H1 (cell line): Measurements from ENCODE around the gene RAI14. TPM values are rescaled to one million over a fixed set of nuclear protein-coding genes. Genes with fewer than 3 reads are reported as not detected.

ENCODE experiments used
- ATF3 ChIP-seq: IDR thresholded peaks from 2 replicates; pipeline ENCODE4 v1.6.1; 2011; ENCODE audit warnings: low read depth, mild to moderate bottlenecking, low read length; ENCODE audit not compliant: insufficient read depth
- CHD7 ChIP-seq: fragments of 300-600 bp; sonication (generic); IDR thresholded peaks from 2 replicates; pipeline ENCODE4 v1.7.1; 2012; ENCODE audit warnings: low read length, moderate library complexity, mild to moderate bottlenecking, inconsistent platforms; ENCODE audit not compliant: insufficient replicate concordance
- E2F6 ChIP-seq: IDR thresholded peaks from 2 replicates; pipeline ENCODE4 v1.6.1; 2012; ENCODE audit warnings: inconsistent platforms
- GABPA ChIP-seq: IDR thresholded peaks from 2 replicates; pipeline ENCODE4 v1.6.1; 2011; ENCODE audit warnings: mild to moderate bottlenecking, low read length, moderate library complexity, borderline replicate concordance; ENCODE audit not compliant: insufficient read depth
- NRF1 ChIP-seq: IDR thresholded peaks from 2 replicates; pipeline ENCODE4 v1.6.1; 2011; ENCODE audit warnings: mild to moderate bottlenecking, low read depth, low read length, improper control_type of control experiment
- PHF8 ChIP-seq: fragments of 200-600 bp; sonication (generic); conservative IDR thresholded peaks from 2 replicates; pipeline ENCODE4 v1.7.1; 2012; ENCODE audit warnings: low read depth, mild to moderate bottlenecking, inconsistent platforms, low read length, moderate library complexity
- RXRA ChIP-seq: IDR thresholded peaks from 2 replicates; pipeline ENCODE4 v1.6.1; 2011; ENCODE audit warnings: low read depth, mild to moderate bottlenecking, low read length, moderate library complexity; ENCODE audit not compliant: insufficient read depth
- SIRT6 ChIP-seq: IDR thresholded peaks from one replicate; pipeline ENCODE4 v1.7.1; 2012; ENCODE audit warnings: low read length, inconsistent platforms
- SP4 ChIP-seq: IDR thresholded peaks from 2 replicates; pipeline ENCODE4 v1.6.1; 2012; ENCODE audit warnings: low read length, inconsistent platforms
- TAF7 ChIP-seq: optimal IDR thresholded peaks from 2 replicates; pipeline ENCODE3; 2011; ENCODE audit warnings: low read depth, mild to moderate bottlenecking, inconsistent platforms, low read length, moderate library complexity, borderline replicate concordance
- polyA plus RNA-seq, 7 experiments: library from polyadenylated mRNA; depleted of rRNA in 3 of 7; stranded (reverse) in 5 of 7; unstranded in 2 of 7; fragments of >200 nt in 5 of 7; fragments of 200-250 nt in 2 of 7; gene quantifications; 1 replicate in 5 of 7; 2 replicates in 1 of 7; 4 replicates in 1 of 7; pipeline versions ENCODE4 v1.2.1 to v1.2.3, GENCODE V29; 2011 to 2013; ENCODE audit warnings: missing spikeins in 2 of 7, mixed read lengths in 2 of 7
- total RNA-seq: library from RNA; stranded (reverse); fragmentation: NEBNext Ultra II Directional; extraction: Animal tissue kit (Norgen Biotek cat#: 25700); gene quantifications from 2 replicates; pipeline ENCODE4 v1.2.1, GENCODE V29; 2021

Gene RAI14
- total and polyA plus RNA-seq, 2 of the 8 experiments (the other 6 are each of a cell fraction or from before 2014, with no cell fraction given): 48.4 to 210 TPM

GRCh38 chr5:34610546-34610945 is 45.6 kb upstream of the RAI14 start (continued):
- TF ChIP-seq CHD7: no peak
- TF ChIP-seq RXRA: no peak
- no peak for TF ChIP-seq E2F6
- no peak for TF ChIP-seq GABPA
- TF ChIP-seq SP4: no peak
- no peak for TF ChIP-seq NRF1
- no peak for TF ChIP-seq PHF8
- TF ChIP-seq ATF3: no peak
- no peak for TF ChIP-seq SIRT6
- TF ChIP-seq TAF7: no peak
